HCT116 (cell line): Measurements from ENCODE around the gene PPP1R37. TPM values are rescaled to one million over a fixed set of nuclear protein-coding genes. Genes with fewer than 3 reads are reported as not detected.

Source experiments
- ATAC-seq: fragments of 200-7000 bp; cut with Tn5 transposase; 2 replicates; pipeline ENCODE4 v1.9.1; 2020; ENCODE audit warnings: mild to moderate bottlenecking, moderate library complexity
- BruUV-seq: library from RNA; stranded (reverse); fragments of 400-500 nt; replicated peaks from 2 replicates; lab custom pipeline; 2021; lab: Mats Ljungman, UMichigan
- CTCF ChIA-PET: fragments of 300-600 bp; sonication (Branson Sonifier 250); formaldehyde crosslinking; loops from one replicate; lab custom pipeline; 2021; ENCODE audit warnings: antibody characterized with exemption; lab: Charles Lee
- POLR2A ChIA-PET: fragments of 300-600, 350-600 bp; sonication (Branson Sonifier 250); formaldehyde crosslinking; loops from one replicate; lab custom pipeline; 2021; ENCODE audit warnings: antibody characterized with exemption; lab: Charles Lee
- RAD21 ChIA-PET, 2 experiments: fragments of 300-600 bp; sonication (Branson Sonifier 250); formaldehyde crosslinking; loops; one replicate each; lab custom pipeline; 2023; ENCODE audit warnings: low total read pairs in 2 of 2; ENCODE audit not compliant: uncharacterized antibody in 2 of 2, unreplicated experiment in 2 of 2, low non-redundant PET in 1 of 2; lab: Charles Lee
- DNase-seq: peaks from one replicate; pipeline ENCODE4 v3.0.0-alpha.2; 2010; ENCODE audit warnings: low read depth, low spot score
- H2AFZ ChIP-seq: fragments of 200-600 bp; shearing (Covaris generic), sonication (generic); 2 replicates; pipeline ENCODE4 v1.6.1; 2017; ENCODE audit warnings: low read depth, mixed run types, mixed read lengths, antibody characterized with exemption, low read length; ENCODE audit not compliant: poor library complexity, severe bottlenecking
- H3K27ac ChIP-seq: 2 replicates; pipeline ENCODE4 v1.5.1; 2012; ENCODE audit warnings: low read depth, low read length
- H3K27me3 ChIP-seq: fragments of 200-600 bp; sonication (generic); 2 replicates; pipeline ENCODE4 v1.6.1; 2016; ENCODE audit warnings: mixed run types, low read length, mixed read lengths; ENCODE audit not compliant: insufficient read depth
- H3K36me3 ChIP-seq, 2 experiments: fragments of 200-500 bp in 1 of 2; fragments of 200-600 bp in 1 of 2; sonication (Bioruptor generic) in 1 of 2; sonication (generic) in 1 of 2; 2 replicates each; pipeline versions ENCODE4 v1.5.1 to v1.6.1; 2014 to 2016; ENCODE audit warnings: low read length in 2 of 2, inconsistent platforms in 1 of 2, mixed read lengths in 1 of 2, mixed run types in 1 of 2; ENCODE audit not compliant: insufficient read depth in 2 of 2, control insufficient read depth in 1 of 2
- H3K4me1 ChIP-seq, 2 experiments: fragments of 200-600 bp in 1 of 2; sonication (generic) in 1 of 2; 2 replicates each; pipeline versions ENCODE4 v1.5.1 to v1.6.1; 2012 to 2017; ENCODE audit warnings: low read length in 2 of 2, inconsistent platforms in 1 of 2, mild to moderate bottlenecking in 1 of 2, mixed read lengths in 1 of 2, mixed run types in 1 of 2, moderate library complexity in 1 of 2; ENCODE audit not compliant: insufficient read depth in 2 of 2, control insufficient read depth in 1 of 2
- H3K4me2 ChIP-seq: fragments of 200-600 bp; sonication (generic); 2 replicates; pipeline ENCODE4 v1.6.1; 2017; ENCODE audit warnings: mixed run types, low read length, mixed read lengths
- H3K4me3 ChIP-seq, 2 experiments: fragments of 200-600 bp in 1 of 2; sonication (generic) in 1 of 2; replicated peaks in 1 of 2; 2 replicates each; pipeline ENCODE4 v1.5.1; 2011 to 2016; ENCODE audit warnings: low read length in 2 of 2, control low read depth in 1 of 2, low read depth in 1 of 2, mild to moderate bottlenecking in 1 of 2, mixed read lengths in 1 of 2, mixed run types in 1 of 2
- H3K79me2 ChIP-seq: fragments of 200-600 bp; sonication (generic); 2 replicates; pipeline ENCODE4 v1.6.1; 2017; ENCODE audit warnings: mild to moderate bottlenecking, mixed run types, low read length, moderate library complexity, mixed read lengths; ENCODE audit not compliant: insufficient read depth
- H3K9ac ChIP-seq: fragments of 200-600 bp; sonication (generic); 2 replicates; pipeline ENCODE4 v1.6.1; 2016; ENCODE audit warnings: low read length, mixed read lengths
- H3K9me2 ChIP-seq: fragments of 200-600 bp; sonication (generic), shearing (Covaris generic); 2 replicates; pipeline ENCODE4 v1.6.1; 2017; ENCODE audit warnings: mixed run types, mild to moderate bottlenecking, moderate library complexity; ENCODE audit not compliant: insufficient read depth
- H3K9me3 ChIP-seq, 2 experiments: fragments of 200-500 bp in 1 of 2; fragments of 200-600 bp in 1 of 2; sonication (Bioruptor generic) in 1 of 2; sonication (generic) in 1 of 2; 2 replicates each; pipeline ENCODE4 v1.6.1; 2014 to 2017; ENCODE audit warnings: low read length in 2 of 2, mixed read lengths in 2 of 2, inconsistent platforms in 1 of 2, low read depth in 1 of 2, mild to moderate bottlenecking in 1 of 2, mixed run types in 1 of 2, moderate library complexity in 1 of 2; ENCODE audit not compliant: control insufficient read depth in 1 of 2, insufficient read depth in 1 of 2
- H4K20me1 ChIP-seq: fragments of 200-600 bp; sonication (generic), shearing (Covaris generic); 2 replicates; pipeline ENCODE4 v1.6.1; 2017; ENCODE audit warnings: mixed run types, mild to moderate bottlenecking, moderate library complexity; ENCODE audit not compliant: insufficient read depth
- CEBPB ChIP-seq: IDR thresholded peaks from 2 replicates; pipeline ENCODE4 v1.6.1; 2012; ENCODE audit warnings: low read depth
- CTCF ChIP-seq, 3 experiments: fragments of 200-600 bp in 1 of 3; sonication (generic) in 1 of 3; IDR thresholded peaks in 2 of 3; conservative IDR thresholded peaks in 1 of 3; 2 replicates each; pipeline ENCODE4 v1.5.1; 2012 to 2017; ENCODE audit warnings: low read depth in 2 of 3, low read length in 2 of 3, antibody characterized with exemption in 1 of 3, borderline replicate concordance in 1 of 3, control low read depth in 1 of 3, mild to moderate bottlenecking in 1 of 3, mixed read lengths in 1 of 3, mixed run types in 1 of 3, moderate library complexity in 1 of 3; ENCODE audit not compliant: insufficient read depth in 1 of 3
- EZH2phosphoT487 ChIP-seq: fragments of 200-600 bp; IDR thresholded peaks from 2 replicates; pipeline ENCODE4 v1.6.1; 2018; ENCODE audit warnings: antibody characterized with exemption, borderline replicate concordance
- MAX ChIP-seq: IDR thresholded peaks from 2 replicates; pipeline ENCODE4 v1.6.1; 2012
- POLR2A ChIP-seq: IDR thresholded peaks from 2 replicates; pipeline ENCODE4 v1.7.0; 2011; ENCODE audit warnings: borderline replicate concordance; ENCODE audit not compliant: insufficient read depth, insufficient read length; ENCODE audit errors: extremely low read depth
- RAD21 ChIP-seq: IDR thresholded peaks from 2 replicates; pipeline ENCODE4 v1.6.1; 2012; ENCODE audit warnings: low read depth, mild to moderate bottlenecking
- SRF ChIP-seq: IDR thresholded peaks from 2 replicates; pipeline ENCODE4 v1.6.1; 2012; ENCODE audit warnings: low read depth
- ZFX ChIP-seq: fragments of 450-650 bp; IDR thresholded peaks from 2 replicates; pipeline ENCODE4 v1.6.1; 2017
- intact Hi-C: fragments of 100-400 bp; cut with micrococcal nuclease; formaldehyde crosslinking; loops from 2 replicates; pipeline ENCODE4 v1.10.0; 2022
- total RNA-seq: library from RNA; stranded (reverse); gene quantifications from one replicate; pipeline ENCODE4 v1.2.1, GENCODE V29; 2021; ENCODE audit not compliant: unreplicated experiment

The PPP1R37 gene
- total RNA-seq, 1 experiment from 2014 or later = 32.7 TPM

GRCh38 chr19:45138303-45138751, 45.3 kb downstream of the PPP1R37 start:
- intact Hi-C loops = no loop called here
- ATAC-seq (no peak), DNase-seq (no peak)
- BruUV-seq = no TSS peak
- Histone ChIP-seq H3K36me3 (no peaks in the 10 kb centered on the region; a peak in 1 of 4 replicates), H3K27ac (no peak overlapping the region), H3K9ac (no peak overlapping the region), H3K4me2 (no peak overlapping the region), H3K4me3 (no peak overlapping the region), H3K9me2 (no peaks in the 10 kb centered on the region), H4K20me1 (no peaks in the 10 kb centered on the region), H2AFZ (no peak overlapping the region), H3K9me3 (no peaks in the 10 kb centered on the region), H3K4me1 (peaks cover 0 to under 1% of the 10 kb centered on the region in 2 experiments; a peak in 2 of 4 replicates), H3K27me3 (no peaks in the 10 kb centered on the region), H3K79me2 (peaks cover 39% of the 10 kb centered on the region; the same call in 1 of the 2 replicates)
- RAD21 ChIA-PET = no interaction called here
- POLR2A ChIA-PET = no interaction called here
- CTCF ChIA-PET = no interaction called here
- TF ChIP-seq CEBPB = no peak
- TF ChIP-seq SRF = no peak
- TF ChIP-seq CTCF (IDR thresholded peaks at IDR 0.05 in 2 of 3, conservative IDR thresholded peaks at IDR 0.05 in 1 of 3; ENCODE audit: borderline replicate concordance in 1 of 3, insufficient read depth in 1 of 3, low read depth in 2 of 3, low read length in 2 of 3) = no peak
- TF ChIP-seq RAD21 = no peak
- no peak for TF ChIP-seq ZFX

- no peak for ATAC-seq
- Histone ChIP-seq H3K36me3 (no peaks in the 10 kb centered on the region; a peak in 1 of 4 replicates), H3K9me3 (no peaks in the 10 kb centered on the region), H3K4me1 (peaks cover 0 to 3% of the 10 kb centered on the region in 2 experiments; a peak in 2 of 4 replicates), H3K27me3 (no peaks in the 10 kb centered on the region), H3K9me2 (no peaks in the 10 kb centered on the region), H3K9ac (no peak overlapping the region), H4K20me1 (no peaks in the 10 kb centered on the region), H3K79me2 (peaks cover 30% of the 10 kb centered on the region; the same call in 1 of the 2 replicates), H3K4me2 (no peak overlapping the region), H3K27ac (no peak overlapping the region), H3K4me3 (no peak overlapping the region), H2AFZ (no peak overlapping the region)
- BruUV-seq = no TSS peak
- ChIA-PET POLR2A (no interaction called here), RAD21 (no interaction called here), CTCF (no interaction called here)
- intact Hi-C loops = no loop called here
- DNase-seq = no peak
- no peak for TF ChIP-seq MAX
- TF ChIP-seq EZH2phosphoT487 = no peak
- TF ChIP-seq SRF = no peak
- no peak for TF ChIP-seq POLR2A
These were observed 46.5 kb downstream of the PPP1R37 start for GRCh38 chr19:45139286-45140143.
